ENCODE results near the gene C20orf173.

GRCh38 chr20:35551503-35551902, 22.1 kb upstream of the C20orf173 start:
- TF ChIP-seq CTCF (IDR thresholded peaks at IDR 0.05 in 8 of 11, conservative IDR thresholded peaks at IDR 0.05 in 3 of 11), result no peak
- TF ChIP-seq POLR2A (IDR thresholded peaks at IDR 0.05), result no peak
- no peak for TF ChIP-seq POLR2AphosphoS5 (IDR thresholded peaks at IDR 0.05)

All from spleen (tissue), 7 donors.